ENCODE measurements around the gene ALG12. TPM values are rescaled to one million over a fixed set of nuclear protein-coding genes. Genes with fewer than 3 reads are reported as not detected.

Gene ALG12
- total RNA-seq, 1 experiment from 2014 or later, result 18.2 TPM

- CTCF ChIA-PET, result interaction anchor here (1.1 kb wide), 1 partner anchor 14 kb away, joined by 3 read pairs; no protein-coding TSS in a partner anchor
- no peaks in the 10 kb centered on the region for H3K27me3 Mint-ChIP-seq (ENCODE audit: insufficient read depth, unreplicated experiment)
- no TSS peak for BruUV-seq (replicated peaks)
- intact Hi-C loops (cut with micrococcal nuclease), result no loop called here
- peaks cover 2% of the 10 kb centered on the region for H3K4me1 Mint-ChIP-seq (ENCODE audit: insufficient read depth, unreplicated experiment)
- no peak for TF ChIP-seq CTCF (IDR thresholded peaks at IDR 0.05; ENCODE audit: unreplicated experiment)
- POLR2A ChIA-PET, result interaction anchor here (2.2 kb wide), 1 partner anchor 16 kb away, joined by 7 read pairs; the partner anchor contains the start of gene PIM3
- H3K4me3 Mint-ChIP-seq (ENCODE audit: unreplicated experiment), result no peak overlapping the region
- H3K36me3 Mint-ChIP-seq (ENCODE audit: insufficient read depth, unreplicated experiment), result no peaks in the 10 kb centered on the region
- DNase-seq (ENCODE audit: unreplicated experiment), result no peak
- no peak overlapping the region for H3K27ac Mint-ChIP-seq (ENCODE audit: low read depth, unreplicated experiment)
- no peaks in the 10 kb centered on the region for H3K9me3 Mint-ChIP-seq (ENCODE audit: unreplicated experiment)
These were observed 26.2 kb upstream of the ALG12 start for GRCh38 chr22:49944399-49944891.

- H3K4me1 Mint-ChIP-seq (ENCODE audit: insufficient read depth, unreplicated experiment), result no peaks in the 10 kb centered on the region
- no peaks in the 10 kb centered on the region for H3K9me3 Mint-ChIP-seq (ENCODE audit: unreplicated experiment)
- H3K4me3 Mint-ChIP-seq (ENCODE audit: unreplicated experiment), result no peak overlapping the region
- no peak for DNase-seq (ENCODE audit: unreplicated experiment)
- TF ChIP-seq CTCF (IDR thresholded peaks at IDR 0.05; ENCODE audit: unreplicated experiment), result no peak
- H3K36me3 Mint-ChIP-seq (ENCODE audit: insufficient read depth, unreplicated experiment), result no peaks in the 10 kb centered on the region
- CTCF ChIA-PET, result interaction anchor here (1.1 kb wide), 1 partner anchor 14 kb away, joined by 3 read pairs; no protein-coding TSS in a partner anchor
- POLR2A ChIA-PET, result interaction anchor here (2.2 kb wide), 1 partner anchor 17 kb away, joined by 7 read pairs; the partner anchor contains the start of gene PIM3
- no peak overlapping the region for H3K27ac Mint-ChIP-seq (ENCODE audit: low read depth, unreplicated experiment)
- no peaks in the 10 kb centered on the region for H3K27me3 Mint-ChIP-seq (ENCODE audit: insufficient read depth, unreplicated experiment)
- no TSS peak for BruUV-seq (replicated peaks)
- intact Hi-C loops (cut with micrococcal nuclease), result no loop called here
These were observed 25.6 kb upstream of the ALG12 start for GRCh38 chr22:49943771-49944398.

- Mint-ChIP-seq H3K9me3 (ENCODE audit: unreplicated experiment) (no peaks in the 10 kb centered on the region), H3K36me3 (ENCODE audit: insufficient read depth, unreplicated experiment) (no peaks in the 10 kb centered on the region), H3K27ac (ENCODE audit: low read depth, unreplicated experiment) (no peak overlapping the region), H3K4me3 (ENCODE audit: unreplicated experiment) (no peak overlapping the region), H3K27me3 (ENCODE audit: insufficient read depth, unreplicated experiment) (no peaks in the 10 kb centered on the region), H3K4me1 (ENCODE audit: insufficient read depth, unreplicated experiment) (no peaks in the 10 kb centered on the region)
- intact Hi-C loops (cut with micrococcal nuclease), result no loop called here
- DNase-seq (ENCODE audit: unreplicated experiment), result no peak
- ChIA-PET CTCF (interaction anchor here (1.1 kb wide), 1 partner anchor 13 kb away, joined by 3 read pairs; no protein-coding TSS in a partner anchor), POLR2A (interaction anchor here (2.2 kb wide), 1 partner anchor 17 kb away, joined by 7 read pairs; the partner anchor contains the start of gene PIM3)
- no TSS peak for BruUV-seq (replicated peaks)
- no peak for TF ChIP-seq CTCF (IDR thresholded peaks at IDR 0.05; ENCODE audit: unreplicated experiment)
These were observed 25.1 kb upstream of the ALG12 start for GRCh38 chr22:49943405-49943765.

- no peak for DNase-seq (ENCODE audit: unreplicated experiment)
- intact Hi-C loops (cut with micrococcal nuclease), result no loop called here
- Mint-ChIP-seq H3K27me3 (ENCODE audit: insufficient read depth, unreplicated experiment) (no peaks in the 10 kb centered on the region), H3K4me1 (ENCODE audit: insufficient read depth, unreplicated experiment) (no peaks in the 10 kb centered on the region), H3K27ac (ENCODE audit: low read depth, unreplicated experiment) (no peak overlapping the region), H3K36me3 (ENCODE audit: insufficient read depth, unreplicated experiment) (no peaks in the 10 kb centered on the region), H3K4me3 (ENCODE audit: unreplicated experiment) (no peak overlapping the region), H3K9me3 (ENCODE audit: unreplicated experiment) (no peaks in the 10 kb centered on the region)
- ChIA-PET CTCF (no interaction called here), POLR2A (interaction anchor here (2.2 kb wide), 1 partner anchor 18 kb away, joined by 7 read pairs; the partner anchor contains the start of gene PIM3)
- no peak for TF ChIP-seq CTCF (IDR thresholded peaks at IDR 0.05; ENCODE audit: unreplicated experiment)
- no TSS peak for BruUV-seq (replicated peaks)
These were observed 24.5 kb upstream of the ALG12 start for GRCh38 chr22:49942565-49943404.

Measured in MCF 10A (cell line).